Stimulated activated CD4-positive, alpha-beta T cell treated with anti-CD3 and anti-CD28 coated beads, Interleukin-1b, Interleukin-23, amount 100 ng/mL, for 1 hour (primary cell): ENCODE data around the gene CA11.

Source experiments
- DNase-seq, 2 donors: peaks; one replicate each; pipeline ENCODE4 v3.0.0-alpha.2; 2020; ENCODE audit warnings: low read depth in 2 of 2

CA11 gene

DNA sequence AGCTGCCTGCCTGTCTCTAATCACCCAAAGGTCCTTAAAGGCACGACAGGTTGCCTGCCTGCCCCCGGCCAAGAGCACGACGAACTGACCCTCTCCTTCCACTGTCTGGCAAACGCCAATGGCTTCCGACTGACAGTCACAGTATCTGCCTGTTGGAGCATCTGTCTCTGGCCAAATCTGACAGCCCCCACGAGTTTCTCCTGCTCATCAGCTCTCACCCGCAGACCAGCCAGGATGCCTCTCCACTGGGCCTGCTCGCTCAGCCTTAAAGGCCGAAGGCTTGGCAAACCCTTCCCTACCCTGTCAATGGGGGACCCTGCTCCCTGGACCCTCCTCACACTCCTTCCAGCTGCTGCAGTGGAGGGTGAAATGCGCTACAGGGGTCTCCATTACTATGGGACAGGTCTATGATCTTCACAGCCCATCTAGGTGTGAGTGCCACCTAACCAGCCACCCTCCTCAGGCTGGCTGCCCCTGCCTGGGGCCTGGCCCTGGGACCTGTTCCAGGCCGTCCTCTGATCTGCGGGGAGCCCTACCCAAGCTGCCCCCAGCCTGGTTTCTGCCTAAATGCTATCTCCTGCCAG lies 32.0 kb downstream of the CA11 start:
- DNase-seq = no peak

DNA sequence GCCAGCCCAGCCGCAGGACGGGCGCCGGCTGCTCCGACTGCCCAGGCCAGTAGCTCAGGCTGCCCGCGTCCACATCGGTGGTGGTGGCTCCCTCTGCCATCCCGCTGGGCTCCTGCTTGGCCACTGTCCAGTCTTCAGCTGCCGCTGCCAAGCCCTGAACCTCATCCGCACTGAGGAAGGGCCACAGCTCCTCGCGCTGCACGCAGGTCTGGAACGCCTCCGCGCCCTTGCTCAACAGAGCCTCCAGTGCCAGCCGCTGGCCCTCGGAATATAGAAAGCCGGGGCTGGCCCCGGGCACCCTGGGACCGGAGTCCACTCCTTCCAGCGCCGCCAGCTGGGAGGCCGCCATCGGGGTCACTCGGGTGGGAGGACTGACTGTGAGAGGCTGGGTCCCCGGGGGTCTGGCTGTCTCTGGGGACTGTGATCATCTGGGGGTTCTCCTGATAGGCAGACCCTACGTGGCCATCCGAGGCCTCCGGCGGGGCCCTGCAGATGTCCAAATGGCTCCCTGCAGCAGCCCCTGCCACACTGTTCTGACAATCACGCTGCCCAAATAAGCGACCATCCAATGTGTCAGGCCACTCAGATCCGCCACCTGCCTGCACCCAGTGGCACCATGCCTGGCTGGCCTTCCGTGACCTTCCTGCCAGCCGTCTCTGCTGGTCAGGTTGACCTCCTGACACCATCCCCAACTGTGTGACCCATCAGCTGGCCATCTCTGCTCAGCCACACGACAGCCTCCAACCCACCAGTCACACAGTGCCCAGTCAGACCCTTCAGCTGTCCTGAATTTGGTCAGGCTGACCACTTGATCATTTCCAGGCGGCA lies 32.7 kb downstream of the CA11 start:
- DNase-seq = no peak

DNA sequence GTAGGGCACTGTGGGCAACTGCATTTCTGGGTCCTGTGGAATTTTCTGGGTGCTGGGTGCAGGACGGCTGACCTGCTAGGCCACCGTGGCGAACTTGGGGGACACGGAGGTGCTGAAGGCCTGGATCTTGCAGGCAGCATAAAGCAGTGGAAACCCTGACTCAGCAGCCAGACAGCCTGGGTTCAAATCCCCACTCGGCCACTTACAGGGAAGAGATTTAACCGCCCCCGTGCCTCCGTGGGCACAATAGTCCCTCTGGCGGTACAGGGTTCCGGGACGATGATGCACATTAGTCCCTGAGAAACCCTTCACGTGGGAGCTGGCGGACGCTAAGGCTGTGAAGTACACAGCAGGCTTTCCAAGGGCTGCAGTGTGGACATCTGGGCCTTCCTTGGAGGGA lies 34.1 kb downstream of the CA11 start:
- DNase-seq = no peak

DNA sequence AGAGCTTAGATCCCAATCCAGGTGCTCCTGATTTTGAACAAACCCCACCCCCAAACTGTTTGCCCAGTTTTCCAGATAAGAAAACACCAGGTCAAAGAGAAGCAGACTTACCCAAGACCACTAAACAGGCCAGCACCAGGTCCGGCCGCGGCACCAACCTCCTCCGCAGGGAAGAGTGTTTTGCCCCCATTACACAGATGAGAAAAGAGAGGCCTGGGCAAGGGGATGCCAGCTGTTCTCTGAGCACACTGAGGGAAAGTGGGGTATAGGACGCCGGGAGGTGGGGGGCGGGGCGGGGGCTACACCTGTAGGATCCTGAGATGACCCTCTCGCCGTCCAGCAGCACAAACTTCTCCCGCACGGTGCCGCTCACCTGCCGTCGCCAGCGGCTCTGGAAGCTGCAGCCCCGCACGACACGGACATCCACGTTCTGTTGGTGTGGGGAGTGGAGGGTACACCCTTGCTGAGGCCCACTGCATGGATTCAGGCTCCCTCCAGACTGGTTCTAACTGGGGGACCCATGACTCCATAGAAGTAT lies 36.3 kb downstream of the CA11 start:
- DNase-seq = no peak

DNA sequence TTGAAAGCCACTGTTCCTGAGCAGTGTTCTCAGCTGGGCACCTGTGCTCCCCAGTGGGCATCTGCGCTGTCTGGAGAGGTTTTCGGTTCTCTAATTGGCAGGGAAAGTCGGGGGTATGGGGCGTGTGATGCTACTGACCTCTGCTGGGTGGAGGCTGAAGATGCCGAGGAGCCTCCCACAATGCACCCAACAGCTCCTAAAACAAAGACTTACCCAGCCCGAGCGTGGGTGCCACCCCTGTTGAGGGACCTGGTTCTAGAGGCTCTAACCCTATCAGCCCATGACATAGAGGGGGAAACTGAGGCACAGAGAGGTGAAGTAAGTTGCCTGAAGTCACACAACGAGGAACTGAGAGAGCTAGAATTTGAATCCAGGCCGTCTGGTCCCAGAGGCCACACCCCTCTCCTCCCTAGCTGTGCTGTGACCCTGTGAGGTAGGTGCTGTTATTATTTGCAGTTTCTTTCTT lies 37.2 kb downstream of the CA11 start:
- no peak for DNase-seq

DNA sequence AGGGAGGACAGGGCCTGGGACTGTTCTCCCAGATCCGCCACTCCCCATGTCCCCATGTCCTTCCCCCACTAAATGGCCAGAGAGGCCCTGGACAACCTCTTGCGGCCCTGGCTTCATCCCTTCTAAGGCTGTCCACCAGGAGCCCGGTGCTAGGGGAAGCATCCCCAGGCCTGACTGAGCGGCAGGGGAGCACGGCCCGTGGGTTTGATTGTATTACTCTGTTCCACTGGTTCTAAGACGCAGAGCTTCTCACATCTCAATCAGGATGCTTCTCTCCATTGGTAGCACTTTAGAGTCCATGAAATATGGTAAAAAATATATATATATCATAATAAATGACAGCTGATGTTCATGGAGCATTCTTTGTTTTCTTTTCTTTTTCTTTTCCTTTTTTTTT lies 38.6 kb downstream of the CA11 start:
- no peak for DNase-seq

DNA sequence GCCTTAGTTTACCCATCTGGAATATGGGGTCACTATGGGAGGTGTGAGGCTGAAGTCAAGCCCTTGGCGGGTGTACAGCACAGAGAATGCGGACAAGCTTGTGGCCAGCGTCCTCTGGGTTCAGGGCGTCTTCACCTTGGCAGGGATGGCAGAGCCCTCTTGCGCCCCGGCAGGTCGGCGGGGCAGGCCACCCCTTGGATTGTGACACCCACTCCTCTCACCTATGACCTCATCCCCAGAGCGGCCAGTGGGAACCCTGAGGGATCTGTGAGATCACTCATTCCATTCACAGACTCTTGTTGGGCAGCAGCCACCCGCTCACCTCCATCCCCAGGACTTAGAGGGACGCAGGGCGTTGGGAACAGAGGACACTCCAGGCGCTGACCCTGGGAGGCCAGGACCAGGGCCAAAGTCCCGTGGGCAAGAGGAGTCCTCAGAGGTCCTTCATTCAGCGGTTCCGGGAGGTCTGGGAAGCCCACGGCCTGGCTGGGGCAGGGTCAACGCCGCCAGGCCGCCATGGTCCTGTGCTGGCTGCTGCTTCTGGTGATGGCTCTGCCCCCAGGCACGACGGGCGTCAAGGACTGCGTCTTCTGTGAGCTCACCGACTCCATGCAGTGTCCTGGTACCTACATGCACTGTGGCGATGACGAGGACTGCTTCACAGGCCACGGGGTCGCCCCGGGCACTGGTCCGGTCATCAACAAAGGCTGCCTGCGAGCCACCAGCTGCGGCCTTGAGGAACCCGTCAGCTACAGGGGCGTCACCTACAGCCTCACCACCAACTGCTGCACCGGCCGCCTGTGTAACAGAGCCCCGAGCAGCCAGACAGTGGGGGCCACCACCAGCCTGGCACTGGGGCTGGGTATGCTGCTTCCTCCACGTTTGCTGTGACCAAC lies 39.3 kb downstream of the CA11 start, which contains the start of gene SPACA4:
Gene SPACA4 (plus strand): TSS at position 280 of the 896 bp plus-strand sequence. CDS start 237 bp downstream, at position 517.
- DNase-seq = no peak

DNA sequence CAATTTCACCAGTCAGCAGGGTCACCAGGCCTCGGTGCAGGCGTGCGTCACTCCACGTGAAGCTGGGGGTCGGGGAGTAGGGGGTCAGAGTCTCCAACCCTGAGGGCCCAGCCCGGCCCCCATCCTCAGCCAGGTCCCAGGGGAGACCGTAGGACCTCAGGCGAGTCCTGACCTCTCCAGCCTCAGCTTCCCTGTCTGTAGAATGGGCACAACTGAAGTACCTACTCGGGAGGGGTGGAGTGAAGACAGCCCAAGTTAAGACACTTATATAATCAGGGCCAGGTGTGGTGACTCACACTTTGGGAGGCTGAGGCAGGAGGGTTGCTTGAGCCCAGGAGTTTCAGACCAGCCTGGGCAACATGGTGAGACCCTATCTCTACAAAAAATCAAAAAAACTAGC lies 42.1 kb downstream of the CA11 start:
- no peak for DNase-seq

DNA sequence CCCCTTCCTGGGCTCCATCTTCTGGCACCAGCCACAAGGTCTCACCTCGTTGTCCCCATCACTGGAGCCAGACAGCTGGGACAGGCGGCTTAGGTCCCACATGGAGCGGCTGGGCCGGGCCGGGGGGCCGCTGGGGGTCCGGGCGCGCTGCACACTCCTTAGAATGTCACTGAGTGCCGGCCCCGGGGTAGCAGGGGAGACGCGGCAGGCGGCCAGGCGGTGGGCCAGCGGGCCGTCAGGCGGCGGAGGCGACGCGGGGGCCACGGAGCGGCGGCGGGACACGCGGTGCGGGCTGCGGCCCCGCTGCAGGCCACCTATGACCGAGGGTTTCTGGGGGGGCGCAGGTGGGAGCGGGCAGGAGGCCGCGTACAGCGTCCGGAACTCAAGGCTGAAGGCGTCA lies 42.5 kb downstream of the CA11 start:
- no peak for DNase-seq

DNA sequence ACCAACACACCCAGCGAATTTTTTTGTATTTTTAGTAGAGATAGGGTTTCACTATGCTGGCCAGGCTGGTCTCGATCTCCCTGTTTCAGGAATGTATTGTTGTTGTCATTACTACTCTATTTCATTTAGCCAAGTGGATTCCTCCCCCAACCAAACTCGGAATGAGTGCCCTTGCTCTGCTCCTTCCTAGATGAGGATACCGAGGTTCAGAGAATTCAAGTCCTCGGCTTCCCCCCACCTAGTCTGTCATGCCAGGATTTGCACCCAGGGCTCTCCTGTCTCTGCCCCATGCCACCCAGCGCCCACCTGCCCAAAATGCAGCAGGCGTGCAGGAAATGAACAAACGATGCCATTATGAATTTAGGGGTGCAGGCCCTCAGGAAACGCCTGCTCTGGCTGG lies 43.0 kb downstream of the CA11 start:
- no peak for DNase-seq

DNA sequence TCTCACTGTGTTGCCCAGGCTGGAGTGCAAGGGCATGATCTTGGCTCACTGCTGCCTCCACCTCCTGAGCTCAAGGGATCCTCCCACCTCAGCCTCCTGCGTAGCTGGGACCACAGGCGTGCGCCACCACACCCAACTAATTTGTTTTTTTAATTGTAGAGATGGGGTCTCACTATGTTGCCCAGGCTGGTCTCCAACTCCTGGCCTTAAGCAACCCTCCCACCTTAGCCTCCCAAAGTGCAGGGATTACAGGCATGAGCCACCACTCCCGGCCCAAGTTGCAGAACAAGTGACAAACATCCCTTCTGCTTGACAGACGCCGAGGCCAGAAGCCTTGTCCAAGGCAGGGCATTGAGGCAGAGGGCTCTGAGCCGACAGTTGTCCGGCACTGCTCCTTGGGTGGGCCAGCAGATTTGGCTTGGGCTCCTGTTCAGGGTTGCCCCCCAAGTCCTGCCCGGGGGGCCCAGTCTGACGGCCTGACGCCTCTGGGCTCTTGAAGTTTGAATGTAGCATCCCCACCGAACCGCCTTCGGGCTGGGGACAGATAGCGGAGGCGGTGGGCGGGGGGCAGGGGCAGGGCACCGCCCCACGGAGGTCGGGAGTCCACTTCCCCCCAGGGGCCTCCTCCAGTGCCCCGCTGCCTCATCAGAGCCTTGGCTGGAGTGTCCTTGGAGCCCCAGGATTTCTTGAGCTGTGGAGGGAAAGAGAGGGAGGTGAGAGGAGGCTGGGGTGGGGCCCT lies 45.1 kb downstream of the CA11 start:
- no peak for DNase-seq

DNA sequence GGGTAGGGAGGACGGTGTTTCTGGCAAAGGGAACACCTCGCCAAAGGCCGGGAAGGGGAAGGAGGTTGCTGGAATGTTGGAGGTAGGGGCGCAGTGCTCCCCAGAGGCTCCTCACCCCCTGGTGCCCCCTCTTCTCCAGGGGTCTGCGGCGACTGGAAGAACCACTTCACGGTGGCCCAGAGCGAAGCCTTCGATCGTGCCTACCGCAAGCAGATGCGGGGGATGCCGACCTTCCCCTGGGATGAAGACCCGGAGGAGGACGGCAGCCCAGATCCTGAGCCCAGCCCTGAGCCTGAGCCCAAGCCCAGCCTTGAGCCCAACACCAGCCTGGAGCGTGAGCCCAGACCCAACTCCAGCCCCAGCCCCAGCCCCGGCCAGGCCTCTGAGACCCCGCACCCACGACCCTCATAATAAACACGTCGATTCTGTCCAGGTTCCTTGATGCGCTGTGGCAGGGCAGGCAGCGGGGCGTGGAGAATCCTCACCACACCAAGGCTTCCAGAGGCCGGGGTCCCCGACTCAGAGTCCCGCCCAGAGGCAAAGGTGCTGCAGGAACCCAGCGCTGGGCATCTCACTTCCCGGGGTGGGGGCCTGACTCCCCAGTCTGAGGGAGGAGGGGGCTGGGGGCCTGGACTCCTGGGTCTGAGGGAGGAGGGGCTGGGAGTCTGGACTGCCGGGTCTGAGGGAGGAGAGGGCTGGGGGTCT lies 46.8 kb downstream of the CA11 start:
- DNase-seq = no peak

DNA sequence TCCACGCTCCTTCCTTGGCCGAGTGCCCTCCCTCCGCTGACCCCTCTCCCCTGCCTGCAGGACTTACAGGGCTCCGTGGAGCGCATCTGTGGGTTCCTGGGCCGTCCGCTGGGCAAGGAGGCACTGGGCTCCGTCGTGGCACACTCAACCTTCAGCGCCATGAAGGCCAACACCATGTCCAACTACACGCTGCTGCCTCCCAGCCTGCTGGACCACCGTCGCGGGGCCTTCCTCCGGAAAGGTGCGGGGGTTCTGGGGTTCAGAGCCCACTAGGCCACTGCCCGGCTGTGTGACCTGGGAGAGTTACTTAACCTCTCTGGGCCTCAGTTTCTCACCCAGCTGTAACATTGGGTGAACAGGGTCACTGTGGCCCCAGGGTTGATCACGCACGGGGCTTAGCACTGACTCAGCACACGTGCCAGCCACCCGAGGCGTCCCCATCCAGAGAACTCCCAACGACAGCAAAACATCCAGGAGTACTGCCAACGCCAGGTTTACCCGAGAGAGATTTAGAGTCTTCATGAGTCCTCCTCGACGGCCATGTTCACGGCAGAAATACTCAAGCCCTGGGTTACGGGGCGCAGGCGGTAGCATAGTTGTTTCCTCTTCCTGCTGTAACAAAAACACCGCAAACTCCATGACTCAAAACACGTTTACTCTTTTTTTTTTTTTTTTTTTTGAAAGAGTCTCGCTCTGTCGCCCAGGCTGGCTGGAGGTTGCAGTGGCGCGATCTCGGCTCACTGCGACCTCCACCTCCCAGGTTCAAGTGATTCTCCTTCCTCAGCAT lies 49.1 kb downstream of the CA11 start:
- DNase-seq = no peak

DNA sequence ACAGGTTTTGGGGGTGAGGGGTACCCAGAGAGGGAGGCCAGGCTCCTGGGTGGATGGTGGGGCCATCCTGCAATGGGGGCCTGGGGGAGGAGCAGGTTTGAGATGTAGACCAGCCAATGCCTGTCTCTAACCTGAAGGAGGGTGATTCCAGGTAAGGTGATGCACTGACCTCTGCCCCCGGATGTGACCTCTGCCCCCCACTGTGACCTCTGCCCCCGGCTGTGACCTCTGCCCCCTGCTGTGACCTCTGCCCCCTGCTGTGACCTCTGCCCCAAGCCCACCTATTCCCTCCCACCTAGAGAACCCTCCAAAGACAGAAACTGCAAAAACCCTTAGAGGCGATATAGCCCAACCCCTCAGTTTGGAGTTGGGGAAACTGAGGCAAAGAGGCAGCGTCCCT lies 49.8 kb downstream of the CA11 start:
- no peak for DNase-seq

DNA sequence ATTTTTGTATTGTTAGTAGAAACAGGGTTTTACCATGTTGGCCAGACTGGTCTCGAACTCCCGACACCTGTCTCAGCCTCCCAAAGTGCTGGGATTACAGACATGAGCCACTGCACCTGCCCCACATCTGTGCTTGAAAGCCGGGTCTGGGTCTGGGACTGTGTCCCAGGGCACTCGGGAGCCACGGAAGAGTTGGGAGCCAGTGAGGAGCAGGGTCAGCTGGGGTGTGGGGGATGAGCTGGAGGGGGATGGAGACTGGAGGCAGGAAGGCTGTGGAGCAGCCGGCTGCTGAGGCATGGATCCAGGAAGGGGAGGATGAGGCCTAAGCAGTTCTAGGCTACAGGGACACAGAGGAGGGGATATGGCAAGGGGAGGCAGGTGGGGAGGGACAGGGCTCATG lies 50.2 kb downstream of the CA11 start:
- no peak for DNase-seq

DNA sequence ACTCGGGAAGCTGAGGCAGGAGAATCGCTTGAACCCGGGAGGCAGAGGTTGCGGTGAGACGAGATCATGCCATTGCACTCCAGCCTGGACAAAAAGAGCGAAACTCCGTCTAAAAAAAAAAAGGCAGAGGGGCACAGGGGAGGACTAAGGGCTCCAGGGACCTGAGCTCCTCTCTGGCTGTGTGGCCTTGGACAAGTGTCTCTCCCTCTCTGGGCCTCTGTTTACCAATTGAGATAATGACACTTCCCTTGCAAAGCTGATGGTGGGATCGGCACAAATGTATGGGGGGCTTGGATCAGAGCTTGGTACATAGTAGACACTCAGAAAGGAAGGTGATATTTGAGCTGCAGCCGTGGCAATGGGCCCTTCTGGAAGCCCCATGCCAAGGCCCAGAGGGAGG lies 50.8 kb downstream of the CA11 start:
- no peak for DNase-seq

DNA sequence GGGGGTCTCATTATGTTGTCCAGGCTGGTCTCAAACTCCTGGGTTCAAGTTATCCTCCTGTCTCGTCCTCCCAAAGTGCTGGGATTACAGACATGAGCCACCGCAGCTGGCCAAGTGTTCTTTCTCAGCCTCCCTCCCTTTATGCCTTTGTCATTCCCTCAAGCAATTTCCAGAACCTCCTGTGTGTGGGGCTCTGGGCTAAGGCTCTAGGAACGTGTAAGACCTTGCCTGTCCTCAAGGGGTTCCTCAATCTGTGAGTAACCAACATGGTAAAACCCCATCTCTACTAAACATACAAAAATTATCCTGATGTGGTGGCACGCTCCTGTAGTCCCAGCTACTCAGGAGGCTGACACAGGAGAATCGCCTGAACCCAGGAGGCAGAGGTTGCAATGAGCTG lies 55.0 kb downstream of the CA11 start:
- no peak for DNase-seq

DNA sequence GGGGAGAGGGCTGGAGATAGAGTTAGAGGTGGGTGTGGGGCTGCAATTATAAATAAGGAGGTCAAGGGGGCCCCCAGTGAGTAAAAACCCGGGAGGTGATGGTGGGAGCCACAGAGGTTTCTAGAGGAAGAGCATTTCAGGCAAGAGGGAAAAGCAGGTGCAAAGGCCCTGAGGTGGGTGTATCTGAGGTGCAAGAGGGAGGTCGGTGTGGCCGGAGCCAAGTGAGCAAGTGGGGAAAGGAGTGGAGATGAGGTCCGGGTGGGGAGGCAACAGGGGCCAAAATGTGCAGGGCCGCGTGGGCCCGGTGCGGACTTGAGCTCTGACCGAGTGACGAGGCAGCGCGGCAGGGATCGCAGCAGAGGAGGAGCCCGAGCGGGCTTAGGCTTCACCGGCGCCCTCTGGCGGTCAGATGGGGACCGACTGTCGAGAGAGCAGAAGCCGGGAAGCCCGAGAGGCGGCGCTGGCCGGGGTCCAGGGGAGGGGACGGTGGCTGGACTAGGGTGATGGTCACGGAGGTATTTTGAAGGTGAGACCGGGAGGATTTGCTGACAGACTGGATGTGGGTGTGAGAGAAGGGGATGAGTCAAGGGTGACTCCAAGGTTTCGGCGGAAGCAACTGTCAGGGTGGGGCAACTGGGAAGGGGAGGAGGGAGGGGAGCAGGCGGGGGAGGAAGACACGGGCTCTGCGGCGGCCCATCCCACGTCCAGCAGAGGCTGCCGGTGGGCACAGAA lies 57.2 kb downstream of the CA11 start:
- DNase-seq = peak; percentile 66 to 77
